Progenitor cell of endocrine pancreas (in vitro differentiated cells): ENCODE data around the gene PPP1R9B. TPM values are rescaled to one million over a fixed set of nuclear protein-coding genes. Genes with fewer than 3 reads are reported as not detected.

Source experiments
- DNase-seq: peaks from one replicate; pipeline ENCODE4 v3.0.0; 2021; ENCODE audit warnings: low spot score; ENCODE audit not compliant: unreplicated experiment
- H3K27ac Mint-ChIP-seq: 2 replicates; pipeline ENCODE4 v1.8.0; 2021; ENCODE audit warnings: mild to moderate bottlenecking, moderate library complexity, mixed read lengths
- H3K27me3 Mint-ChIP-seq: 2 replicates; pipeline ENCODE4 v1.8.0; 2021; ENCODE audit warnings: mixed read lengths
- H3K36me3 Mint-ChIP-seq: 2 replicates; pipeline ENCODE4 v1.8.0; 2022; ENCODE audit warnings: mixed read lengths; ENCODE audit not compliant: insufficient read depth
- H3K4me1 Mint-ChIP-seq: 2 replicates; pipeline ENCODE4 v1.8.0; 2021; ENCODE audit warnings: low read depth, mixed read lengths
- H3K4me3 Mint-ChIP-seq: 2 replicates; pipeline ENCODE4 v1.8.0; 2021; ENCODE audit warnings: low read depth, mild to moderate bottlenecking, moderate library complexity, mixed read lengths
- H3K9me3 Mint-ChIP-seq: 2 replicates; pipeline ENCODE4 v1.8.0; 2021; ENCODE audit warnings: low read depth, mixed read lengths
- total RNA-seq: library from RNA; stranded (reverse); gene quantifications from 2 replicates; pipeline ENCODE4 v1.2.1, GENCODE V29; 2021
- TF ChIP-seq, protein P1 (sequence below): fragments of 200-600 bp; sonication (generic); IDR thresholded peaks from one replicate; pipeline ENCODE4 v1.5.0; 2021; ENCODE audit warnings: antibody characterized with exemption, mild to moderate bottlenecking; ENCODE audit not compliant: unreplicated experiment

Gene PPP1R9B
- total RNA-seq, 1 donor from 2014 or later, result 35.7 TPM

DNA sequence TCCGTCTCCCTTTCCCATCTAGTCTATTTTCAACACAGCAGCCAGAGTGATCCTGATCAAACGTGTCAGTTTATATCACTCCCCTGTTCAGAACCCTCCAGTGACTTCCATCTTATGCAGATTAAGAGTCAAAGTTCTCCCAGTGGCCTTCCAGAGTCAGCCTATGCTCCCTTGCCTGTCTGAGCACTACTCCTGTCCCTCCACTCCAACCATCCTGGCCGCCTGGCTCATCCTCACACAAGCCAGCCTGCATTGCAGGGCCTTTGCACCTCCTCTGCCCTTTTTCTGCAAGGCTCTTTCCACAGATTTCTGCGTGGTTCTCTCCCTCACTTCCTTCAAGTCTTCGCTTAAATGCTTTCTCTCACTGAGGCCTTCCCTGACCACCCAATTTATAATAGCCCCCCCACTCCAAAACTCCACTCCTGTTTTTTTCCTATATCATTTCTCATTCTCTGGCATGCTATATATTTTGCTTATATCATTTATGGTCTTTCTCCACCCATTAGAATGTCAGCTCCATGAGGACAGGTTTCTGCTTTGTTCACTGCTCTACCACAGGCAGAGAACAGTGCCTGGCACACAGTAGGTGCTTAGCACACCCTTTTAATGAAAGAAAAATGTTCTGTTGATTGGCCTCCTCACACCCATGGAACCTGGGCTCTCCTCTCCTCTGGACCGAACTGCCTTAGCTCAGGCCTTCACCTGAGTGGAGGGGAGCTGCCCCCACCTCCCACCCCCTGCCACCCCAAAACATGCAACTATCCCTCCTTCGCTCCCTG is 29.8 kb downstream of the PPP1R9B start:
- Mint-ChIP-seq H3K36me3 (no peaks in the 10 kb centered on the region), H3K4me3 (no peak overlapping the region), H3K27me3 (peaks cover 51% of the 10 kb centered on the region), H3K9me3 (no peaks in the 10 kb centered on the region), H3K27ac (no peak overlapping the region), H3K4me1 (peaks cover 3% of the 10 kb centered on the region)
- TF ChIP-seq, protein P1, sequence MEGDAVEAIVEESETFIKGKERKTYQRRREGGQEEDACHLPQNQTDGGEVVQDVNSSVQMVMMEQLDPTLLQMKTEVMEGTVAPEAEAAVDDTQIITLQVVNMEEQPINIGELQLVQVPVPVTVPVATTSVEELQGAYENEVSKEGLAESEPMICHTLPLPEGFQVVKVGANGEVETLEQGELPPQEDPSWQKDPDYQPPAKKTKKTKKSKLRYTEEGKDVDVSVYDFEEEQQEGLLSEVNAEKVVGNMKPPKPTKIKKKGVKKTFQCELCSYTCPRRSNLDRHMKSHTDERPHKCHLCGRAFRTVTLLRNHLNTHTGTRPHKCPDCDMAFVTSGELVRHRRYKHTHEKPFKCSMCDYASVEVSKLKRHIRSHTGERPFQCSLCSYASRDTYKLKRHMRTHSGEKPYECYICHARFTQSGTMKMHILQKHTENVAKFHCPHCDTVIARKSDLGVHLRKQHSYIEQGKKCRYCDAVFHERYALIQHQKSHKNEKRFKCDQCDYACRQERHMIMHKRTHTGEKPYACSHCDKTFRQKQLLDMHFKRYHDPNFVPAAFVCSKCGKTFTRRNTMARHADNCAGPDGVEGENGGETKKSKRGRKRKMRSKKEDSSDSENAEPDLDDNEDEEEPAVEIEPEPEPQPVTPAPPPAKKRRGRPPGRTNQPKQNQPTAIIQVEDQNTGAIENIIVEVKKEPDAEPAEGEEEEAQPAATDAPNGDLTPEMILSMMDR, result no peak
- no peak for DNase-seq

DNA sequence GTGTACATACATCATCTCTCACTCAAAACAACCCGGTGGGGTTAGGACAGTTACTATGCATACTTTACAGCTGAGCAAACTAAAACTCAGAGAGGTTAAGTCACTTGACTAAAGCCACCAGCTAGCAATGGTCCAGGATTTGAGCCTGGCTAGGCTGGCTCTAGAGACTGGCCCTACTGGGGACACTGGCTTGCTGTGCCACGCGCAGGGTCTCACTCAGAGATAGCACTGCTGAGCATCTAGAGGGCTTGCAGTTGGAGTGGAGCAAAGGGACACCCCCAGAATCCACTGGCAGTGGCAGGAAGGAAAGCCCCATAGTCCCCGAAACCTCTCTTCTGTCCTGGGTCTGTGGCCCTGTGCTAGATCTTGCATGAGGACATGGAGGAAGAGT is 31.7 kb downstream of the PPP1R9B start:
- H3K27ac Mint-ChIP-seq, result no peak overlapping the region
- H3K4me1 Mint-ChIP-seq, result peaks cover 4% of the 10 kb centered on the region
- H3K4me3 Mint-ChIP-seq, result no peak overlapping the region
- peaks cover 54% of the 10 kb centered on the region for H3K27me3 Mint-ChIP-seq
- no peaks in the 10 kb centered on the region for H3K9me3 Mint-ChIP-seq
- DNase-seq, result no peak
- no peaks in the 10 kb centered on the region for H3K36me3 Mint-ChIP-seq
- TF ChIP-seq, protein P1, result no peak

DNA sequence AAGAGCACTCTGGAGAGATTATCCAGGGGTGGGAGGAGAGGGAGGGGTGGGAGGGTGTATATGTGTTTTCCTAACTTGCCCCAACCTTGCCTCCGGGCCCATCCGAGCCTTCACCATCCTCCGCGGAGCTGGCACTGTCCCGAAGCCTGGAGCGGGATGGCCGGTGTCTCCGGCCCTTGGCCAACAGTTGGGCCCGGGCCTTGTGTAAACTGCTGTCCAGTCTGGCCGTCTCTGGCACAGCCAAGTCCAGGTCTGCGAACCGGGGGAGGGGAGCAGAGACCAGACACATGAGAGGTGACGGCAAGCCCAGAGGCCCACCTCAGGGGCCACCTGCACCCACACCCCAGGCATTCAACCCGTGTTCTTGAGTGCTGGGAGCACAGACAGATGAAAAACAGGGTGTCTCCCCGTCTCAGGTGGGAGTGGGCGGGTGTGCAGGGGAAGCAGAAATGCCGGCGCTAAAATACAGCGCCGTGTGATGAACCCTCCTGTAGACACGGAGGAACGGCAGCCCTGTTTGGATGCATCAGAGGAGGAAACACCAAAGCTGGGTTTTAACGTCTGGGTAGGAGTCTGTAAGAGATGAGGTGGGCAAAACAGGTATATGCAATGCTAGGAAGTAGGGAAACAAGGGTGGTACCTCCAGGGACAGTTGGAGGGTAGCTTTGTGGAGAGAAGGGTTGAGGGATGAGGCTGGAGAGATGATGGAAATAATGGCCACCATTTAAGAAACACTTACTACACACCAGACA is 32.2 kb downstream of the PPP1R9B start:
- H3K36me3 Mint-ChIP-seq, result no peaks in the 10 kb centered on the region
- H3K27me3 Mint-ChIP-seq, result peaks cover 54% of the 10 kb centered on the region
- no peak for DNase-seq
- no peak overlapping the region for H3K4me3 Mint-ChIP-seq
- H3K9me3 Mint-ChIP-seq, result no peaks in the 10 kb centered on the region
- no peak overlapping the region for H3K27ac Mint-ChIP-seq
- TF ChIP-seq, protein P1, result no peak
- H3K4me1 Mint-ChIP-seq, result peaks cover 4% of the 10 kb centered on the region

DNA sequence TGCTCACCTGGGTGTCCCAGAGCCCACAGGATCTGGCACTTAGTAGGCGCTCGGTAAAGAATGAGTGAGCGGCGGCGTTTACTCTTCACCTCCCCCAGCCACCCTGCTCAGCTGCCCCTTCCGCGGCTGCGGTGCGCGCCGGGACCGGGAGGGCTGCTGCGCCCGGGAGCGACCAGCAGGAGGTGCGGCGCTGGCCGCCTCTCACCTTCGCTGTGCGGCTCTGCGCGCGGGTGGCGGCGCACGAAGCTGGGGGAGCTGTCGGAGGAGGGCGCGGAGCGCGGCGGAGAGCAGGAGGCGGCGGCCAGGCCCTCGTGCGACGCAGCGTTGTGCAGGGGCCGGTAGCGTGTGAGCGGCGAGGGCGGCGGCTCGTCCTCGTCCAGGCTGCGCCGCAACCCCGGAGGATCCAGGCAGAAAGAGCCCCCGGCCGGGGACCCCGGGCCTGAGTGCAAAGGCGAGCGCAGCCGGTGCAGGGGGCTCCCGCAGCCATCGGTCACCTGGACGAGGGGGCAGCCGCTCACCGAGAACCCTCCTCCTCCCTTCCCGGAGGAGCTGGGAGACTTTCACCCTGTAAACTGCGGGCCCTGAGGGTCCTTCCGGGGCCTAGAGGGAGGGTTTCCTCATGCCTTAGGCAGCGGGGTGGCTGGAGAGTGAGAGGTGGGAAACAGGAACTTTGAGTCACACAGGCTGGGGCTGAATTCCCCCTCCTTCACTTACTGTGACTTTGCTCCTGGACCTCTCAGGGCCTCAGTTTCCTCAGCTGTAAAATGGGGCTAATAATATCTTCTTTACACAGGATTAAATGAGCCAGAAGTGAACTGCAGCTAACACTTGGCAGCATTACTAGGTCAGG is 33.0 kb downstream of the PPP1R9B start:
- peak; percentile 81 for DNase-seq
- no peaks in the 10 kb centered on the region for H3K36me3 Mint-ChIP-seq
- no peak overlapping the region for H3K4me3 Mint-ChIP-seq
- H3K27me3 Mint-ChIP-seq, result peaks cover 48% of the 10 kb centered on the region
- H3K4me1 Mint-ChIP-seq, result peaks cover 4% of the 10 kb centered on the region
- H3K27ac Mint-ChIP-seq, result peak overlapping the region; percentile 62
- no peaks in the 10 kb centered on the region for H3K9me3 Mint-ChIP-seq
- TF ChIP-seq, protein P1, result peak; percentile 78

DNA sequence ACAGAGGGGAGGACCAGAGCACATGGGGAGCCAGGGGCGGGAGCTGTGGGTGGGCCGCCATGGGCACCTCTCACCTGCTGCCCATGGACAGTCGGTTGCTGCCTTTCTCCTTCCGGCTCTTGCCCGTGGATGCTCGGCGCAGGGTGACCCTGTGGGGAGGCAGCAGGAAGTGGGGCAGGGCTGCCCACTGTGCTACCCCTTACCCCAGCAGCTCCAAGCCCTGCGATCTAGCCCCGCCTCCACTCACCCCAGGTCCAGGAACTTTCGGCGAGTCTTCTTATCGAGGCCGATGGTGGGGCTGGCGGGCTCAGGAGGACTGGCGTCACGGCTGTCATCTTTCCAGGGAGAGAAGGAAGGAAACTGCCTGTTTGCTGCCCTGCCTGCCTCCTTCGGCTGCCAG is 34.7 kb downstream of the PPP1R9B start:
- TF ChIP-seq, protein P1, result no peak
- H3K4me3 Mint-ChIP-seq, result no peak overlapping the region
- no peaks in the 10 kb centered on the region for H3K36me3 Mint-ChIP-seq
- no peak overlapping the region for H3K27ac Mint-ChIP-seq
- H3K9me3 Mint-ChIP-seq, result no peaks in the 10 kb centered on the region
- H3K27me3 Mint-ChIP-seq, result peaks cover 39% of the 10 kb centered on the region
- no peak for DNase-seq
- peaks cover 7% of the 10 kb centered on the region for H3K4me1 Mint-ChIP-seq
